ENCODE data around the gene HTR5A.

Gene HTR5A

DNA sequence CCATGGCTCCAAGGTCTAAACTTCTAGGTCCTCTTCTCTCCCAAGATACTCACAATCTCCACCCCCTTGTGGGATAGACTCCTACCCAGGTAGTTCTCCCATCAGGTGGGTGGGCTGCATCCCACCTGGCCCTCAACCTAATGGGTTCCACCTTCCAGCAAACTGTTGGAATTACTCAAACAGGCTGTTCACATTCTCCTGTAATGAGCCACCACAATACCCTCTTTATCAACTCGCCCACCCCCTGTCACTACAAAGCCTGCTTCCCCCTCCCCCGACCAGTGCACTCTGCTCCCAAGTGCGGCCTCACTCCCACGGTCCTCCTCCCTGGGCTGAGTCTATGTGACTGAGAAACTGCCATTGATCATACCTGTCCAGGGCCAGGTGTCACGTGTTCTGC, 10.4 kb upstream of the HTR5A start:
- ChIA-PET CTCF (interaction anchor here (1.1 kb wide), 1 partner anchor 8 kb away, joined by 3 read pairs; no protein-coding TSS in a partner anchor), POLR2A (no interaction called here)
- no peak for DNase-seq (ENCODE audit: extremely low spot score)
- TF ChIP-seq, protein P1, sequence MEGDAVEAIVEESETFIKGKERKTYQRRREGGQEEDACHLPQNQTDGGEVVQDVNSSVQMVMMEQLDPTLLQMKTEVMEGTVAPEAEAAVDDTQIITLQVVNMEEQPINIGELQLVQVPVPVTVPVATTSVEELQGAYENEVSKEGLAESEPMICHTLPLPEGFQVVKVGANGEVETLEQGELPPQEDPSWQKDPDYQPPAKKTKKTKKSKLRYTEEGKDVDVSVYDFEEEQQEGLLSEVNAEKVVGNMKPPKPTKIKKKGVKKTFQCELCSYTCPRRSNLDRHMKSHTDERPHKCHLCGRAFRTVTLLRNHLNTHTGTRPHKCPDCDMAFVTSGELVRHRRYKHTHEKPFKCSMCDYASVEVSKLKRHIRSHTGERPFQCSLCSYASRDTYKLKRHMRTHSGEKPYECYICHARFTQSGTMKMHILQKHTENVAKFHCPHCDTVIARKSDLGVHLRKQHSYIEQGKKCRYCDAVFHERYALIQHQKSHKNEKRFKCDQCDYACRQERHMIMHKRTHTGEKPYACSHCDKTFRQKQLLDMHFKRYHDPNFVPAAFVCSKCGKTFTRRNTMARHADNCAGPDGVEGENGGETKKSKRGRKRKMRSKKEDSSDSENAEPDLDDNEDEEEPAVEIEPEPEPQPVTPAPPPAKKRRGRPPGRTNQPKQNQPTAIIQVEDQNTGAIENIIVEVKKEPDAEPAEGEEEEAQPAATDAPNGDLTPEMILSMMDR (IDR thresholded peaks at IDR 0.05; ENCODE audit: control extremely low read depth, extremely low read depth, low read depth, missing control alignments) = no peak

DNA sequence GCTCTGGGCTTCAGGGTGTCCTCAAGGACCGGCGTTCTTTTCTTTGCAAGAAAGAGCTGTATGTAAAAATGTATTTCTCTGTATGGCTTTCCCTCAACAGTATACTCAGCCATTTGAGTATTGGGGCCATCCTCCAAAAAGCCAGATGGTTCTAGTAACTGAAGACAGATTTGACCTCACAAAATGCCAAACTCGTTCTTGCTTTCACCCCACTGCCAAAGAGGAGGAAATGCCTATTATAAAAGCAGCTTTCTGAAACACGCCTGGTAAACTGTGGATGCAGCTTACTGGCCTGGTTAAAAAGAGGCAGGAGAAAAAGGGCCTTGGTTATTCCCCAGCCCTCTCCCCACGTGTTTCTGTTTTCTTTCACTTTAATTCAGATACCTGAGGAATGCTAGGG, 7.7 kb upstream of the HTR5A start:
- TF ChIP-seq, protein P1 (IDR thresholded peaks at IDR 0.05; ENCODE audit: control extremely low read depth, extremely low read depth, low read depth, missing control alignments) = no peak
- CTCF ChIA-PET = no interaction called here
- DNase-seq (ENCODE audit: extremely low spot score) = no peak
- POLR2A ChIA-PET = no interaction called here

DNA sequence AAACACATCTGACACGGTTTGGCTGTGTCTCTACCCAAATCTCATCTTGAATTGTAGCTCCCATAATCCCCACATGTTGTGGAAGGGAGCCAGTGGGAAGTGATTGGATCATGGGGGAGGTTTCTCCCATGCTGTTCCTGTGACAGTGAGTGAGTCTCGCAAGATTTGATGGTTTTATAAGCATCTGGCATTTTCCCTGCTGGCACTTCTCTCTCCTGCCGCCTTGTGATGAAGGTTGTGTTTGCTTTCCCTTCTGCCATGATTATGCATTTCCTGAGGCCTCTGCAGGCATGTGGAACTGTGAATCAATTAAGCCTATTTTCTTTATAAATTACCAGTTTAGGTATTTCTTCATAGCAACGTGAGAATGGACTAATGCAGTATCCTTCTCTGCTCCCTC, 5.9 kb upstream of the HTR5A start:
- TF ChIP-seq, protein P1 (IDR thresholded peaks at IDR 0.05; ENCODE audit: control extremely low read depth, extremely low read depth, low read depth, missing control alignments) = no peak
- CTCF ChIA-PET = interaction anchor here (1.1 kb wide), 1 partner anchor 34 kb away, joined by 3 read pairs; no protein-coding TSS in a partner anchor
- no peak for DNase-seq (ENCODE audit: extremely low spot score)
- POLR2A ChIA-PET = no interaction called here

DNA sequence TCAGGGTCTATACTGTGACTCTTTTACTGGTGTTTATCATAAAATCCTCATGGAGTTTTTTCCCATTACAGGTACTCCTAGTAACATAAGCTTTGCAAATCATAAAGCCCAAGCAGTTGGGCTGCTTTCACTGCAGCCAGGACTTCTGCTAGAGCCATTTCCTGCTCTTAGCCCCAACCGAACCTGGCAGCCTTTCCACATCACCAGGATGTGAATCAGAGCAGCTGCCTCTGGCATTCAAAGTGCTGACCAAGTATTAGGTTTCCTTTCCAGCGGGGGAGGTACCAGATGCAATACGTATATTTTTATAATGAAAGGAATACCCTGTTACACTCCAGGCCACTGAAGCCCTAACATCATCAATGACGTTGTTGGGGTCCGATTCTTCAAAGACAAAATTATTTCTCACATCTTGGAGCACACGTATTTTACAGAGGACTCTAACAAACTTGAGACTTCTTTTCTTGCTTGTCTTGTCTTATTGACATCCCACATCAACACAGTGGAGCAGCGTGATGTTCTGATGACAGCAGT, 3.6 kb upstream of the HTR5A start:
- ChIA-PET CTCF (interaction anchor here (1.8 kb wide), 1 partner anchor 278 kb away, joined by 4 read pairs; no protein-coding TSS in a partner anchor), POLR2A (no interaction called here)
- no peak for DNase-seq (ENCODE audit: extremely low spot score)
- TF ChIP-seq, protein P1 (IDR thresholded peaks at IDR 0.05; ENCODE audit: control extremely low read depth, extremely low read depth, low read depth, missing control alignments) = no peak

DNA sequence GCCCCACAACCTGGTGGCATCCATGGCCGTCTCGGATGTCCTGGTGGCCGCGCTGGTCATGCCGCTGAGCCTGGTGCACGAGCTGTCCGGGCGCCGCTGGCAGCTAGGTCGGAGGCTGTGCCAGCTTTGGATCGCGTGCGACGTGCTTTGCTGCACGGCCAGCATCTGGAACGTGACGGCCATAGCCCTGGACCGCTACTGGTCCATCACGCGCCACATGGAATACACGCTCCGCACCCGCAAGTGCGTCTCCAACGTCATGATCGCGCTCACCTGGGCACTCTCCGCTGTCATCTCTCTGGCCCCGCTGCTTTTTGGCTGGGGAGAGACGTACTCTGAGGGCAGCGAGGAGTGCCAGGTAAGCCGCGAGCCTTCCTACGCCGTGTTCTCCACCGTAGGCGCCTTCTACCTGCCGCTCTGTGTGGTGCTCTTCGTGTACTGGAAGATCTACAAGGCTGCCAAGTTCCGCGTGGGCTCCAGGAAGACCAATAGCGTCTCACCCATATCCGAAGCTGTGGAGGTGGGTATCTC, 1.1 kb downstream of the HTR5A start:
- POLR2A ChIA-PET = no interaction called here
- DNase-seq (ENCODE audit: extremely low spot score) = no peak
- CTCF ChIA-PET = no interaction called here
- TF ChIP-seq, protein P1 (IDR thresholded peaks at IDR 0.05; ENCODE audit: control extremely low read depth, extremely low read depth, low read depth, missing control alignments) = no peak

DNA sequence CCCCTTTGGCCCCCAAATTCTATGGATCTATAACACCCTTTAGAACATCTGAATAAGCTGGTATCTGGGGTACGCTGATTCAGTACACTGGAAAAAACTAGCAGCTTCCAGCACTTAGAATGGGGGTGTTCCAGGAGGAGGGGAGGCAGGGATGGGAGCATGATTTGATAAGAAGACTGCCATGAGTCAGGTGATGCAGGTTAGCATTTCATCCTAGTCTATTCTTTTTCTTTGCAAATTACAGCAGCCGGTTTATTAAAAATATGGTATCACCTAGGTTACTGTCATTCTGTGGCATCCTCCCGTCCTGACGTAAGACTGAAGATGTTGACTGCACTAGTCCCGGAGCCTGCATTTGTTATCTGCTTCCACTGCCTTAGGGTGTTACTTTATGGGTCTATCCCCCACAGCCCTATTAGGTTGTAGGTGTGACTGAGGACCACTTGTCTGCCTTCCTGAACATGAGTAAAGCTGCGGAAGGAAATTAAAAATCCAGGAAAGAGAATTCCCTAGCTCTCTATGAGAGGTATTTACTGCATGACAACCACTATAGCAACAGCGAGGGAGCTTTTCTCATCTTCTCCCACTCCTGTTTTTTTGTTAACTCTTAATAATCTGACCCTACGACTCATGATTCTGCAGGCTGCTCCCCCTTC, 1.9 kb downstream of the HTR5A start:
- TF ChIP-seq, protein P1 (IDR thresholded peaks at IDR 0.05; ENCODE audit: control extremely low read depth, extremely low read depth, low read depth, missing control alignments) = no peak
- ChIA-PET POLR2A (no interaction called here), CTCF (no interaction called here)
- DNase-seq (ENCODE audit: extremely low spot score) = no peak

All from GM10248 (cell line).